ENCODE data around the gene RIN3. TPM values are rescaled to one million over a fixed set of nuclear protein-coding genes. Genes with fewer than 3 reads are reported as not detected.

Gene RIN3
- polyA plus RNA-seq, 3 donors, result 6.9 to 8.3 (median 7.8) TPM

- DNase-seq, result peak; percentile 41
Observed at GRCh38 chr14:92686900-92687427, 173.4 kb downstream of the RIN3 start.

- no peak for DNase-seq
Observed at GRCh38 chr14:92687681-92688433, 174.3 kb downstream of the RIN3 start.

GRCh38 chr14:92688434-92689375 is 175.1 kb downstream of the RIN3 start:
- no peak for DNase-seq

- DNase-seq, result no peak
Observed at GRCh38 chr14:92690171-92691011, 176.8 kb downstream of the RIN3 start.

GRCh38 chr14:92692822-92693226 is 179.2 kb downstream of the RIN3 start:
- no peak for DNase-seq

GRCh38 chr14:92693998-92694795 is 180.6 kb downstream of the RIN3 start:
- no peak for DNase-seq

- no peak for DNase-seq
Observed at GRCh38 chr14:92694807-92695206, 181.2 kb downstream of the RIN3 start.

GRCh38 chr14:92695562-92695961 is 182.0 kb downstream of the RIN3 start:
- no peak for DNase-seq

GRCh38 chr14:92696366-92696765 is 182.8 kb downstream of the RIN3 start:
- no peak for DNase-seq

- no peak for DNase-seq
Observed at GRCh38 chr14:92698393-92698792, 184.8 kb downstream of the RIN3 start.

GRCh38 chr14:92701826-92702225 is 188.2 kb downstream of the RIN3 start:
- no peak for DNase-seq

GRCh38 chr14:92702441-92702918 is 188.9 kb downstream of the RIN3 start:
- no peak for DNase-seq

GRCh38 chr14:92703516-92703915 is 189.9 kb downstream of the RIN3 start:
- no peak for DNase-seq

- no peak for DNase-seq
Observed at GRCh38 chr14:92704036-92704804, 190.6 kb downstream of the RIN3 start.

- DNase-seq, result no peak
Observed at GRCh38 chr14:92704821-92705220, 191.2 kb downstream of the RIN3 start.

- DNase-seq, result no peak
Observed at GRCh38 chr14:92706386-92706785, 192.8 kb downstream of the RIN3 start.

- DNase-seq, result no peak
Observed at GRCh38 chr14:92709340-92710000, 195.9 kb downstream of the RIN3 start.

- no peak for DNase-seq
Observed at GRCh38 chr14:92710001-92710341, 196.4 kb downstream of the RIN3 start.

GRCh38 chr14:92711976-92712653 is 198.5 kb downstream of the RIN3 start:
- DNase-seq, result no peak

Data from renal pelvis (tissue), 4 donors.